PC-3 (cell line): ENCODE data around the gene HHIPL1. TPM values are rescaled to one million over a fixed set of nuclear protein-coding genes. Genes with fewer than 3 reads are reported as not detected.

Experiments used
- ATAC-seq: fragments of 200-7000 bp; cut with Tn5 transposase; 2 replicates; pipeline ENCODE4 v1.9.1; 2020; ENCODE audit warnings: mild to moderate bottlenecking, moderate library complexity
- BruUV-seq: library from RNA; stranded (reverse); fragments of 400-500 nt; replicated peaks from 2 replicates; lab custom pipeline; 2021; lab: Mats Ljungman, UMichigan
- CTCF ChIA-PET: fragments of 300-600 bp; sonication (Branson Sonifier 250); formaldehyde crosslinking; loops from one replicate; lab custom pipeline; 2022; ENCODE audit warnings: antibody characterized with exemption; lab: Charles Lee
- POLR2A ChIA-PET: fragments of 300-600 bp; sonication (Branson Sonifier 250); formaldehyde crosslinking; loops from one replicate; lab custom pipeline; 2022; ENCODE audit warnings: antibody characterized with exemption; ENCODE audit not compliant: unreplicated experiment; lab: Charles Lee
- DNase-seq: peaks from one replicate; pipeline ENCODE4 v3.0.0-alpha.2; 2015
- H2AFZ ChIP-seq: fragments of 300-600 bp; sonication (generic); 2 replicates; pipeline ENCODE4 v1.6.0; 2016; ENCODE audit warnings: antibody characterized with exemption, low read length
- H3F3A ChIP-seq: fragments of 300-600 bp; sonication (generic); one replicate; pipeline ENCODE4 v1.6.0; 2017; ENCODE audit warnings: antibody characterized with exemption, low read length, control low read depth, mild to moderate bottlenecking; ENCODE audit not compliant: unreplicated experiment
- H3K27ac ChIP-seq: fragments of 300-600 bp; sonication (generic); 2 replicates; pipeline ENCODE4 v1.5.1; 2016; ENCODE audit warnings: mild to moderate bottlenecking, low read length
- H3K27me3 ChIP-seq: fragments of 300-600 bp; sonication (generic); 2 replicates; pipeline ENCODE4 v1.6.1; 2016; ENCODE audit warnings: low read length, mixed read lengths
- H3K36me3 ChIP-seq: fragments of 300-600 bp; sonication (generic); 2 replicates; pipeline ENCODE4 v1.6.1; 2016; ENCODE audit warnings: low read depth, mixed run types, low read length, mixed read lengths
- H3K4me1 ChIP-seq: fragments of 300-600 bp; sonication (generic); 2 replicates; pipeline ENCODE4 v1.5.1; 2016; ENCODE audit warnings: low read length; ENCODE audit not compliant: insufficient read depth
- H3K4me2 ChIP-seq: fragments of 300-600 bp; sonication (generic); 2 replicates; pipeline ENCODE4 v1.6.0; 2016; ENCODE audit warnings: low read length
- H3K4me3 ChIP-seq: fragments of 300-600 bp; sonication (generic); 2 replicates; pipeline ENCODE4 v1.5.1; 2016; ENCODE audit warnings: mild to moderate bottlenecking, low read length, mixed read lengths
- H3K79me2 ChIP-seq: fragments of 300-600 bp; sonication (generic); 2 replicates; pipeline ENCODE4 v1.6.1; 2017; ENCODE audit warnings: low read length, mixed read lengths
- H3K9ac ChIP-seq: fragments of 300-600 bp; sonication (generic); 2 replicates; pipeline ENCODE4 v1.6.0; 2016; ENCODE audit warnings: mild to moderate bottlenecking, low read length
- H3K9me2 ChIP-seq: fragments of 300-600 bp; sonication (generic); replicated peaks from 2 replicates; pipeline ENCODE4 v1.6.1; 2016; ENCODE audit warnings: mixed run types, low read length, mixed read lengths
- H3K9me3 ChIP-seq: fragments of 300-600 bp; sonication (generic); 2 replicates; pipeline ENCODE4 v1.6.1; 2016; ENCODE audit warnings: low read length, mixed read lengths
- H4K20me1 ChIP-seq: fragments of 300-600 bp; sonication (generic); 2 replicates; pipeline ENCODE4 v1.6.1; 2016; ENCODE audit warnings: low read length, mixed read lengths
- EZH2 ChIP-seq: fragments of 300-600 bp; sonication (generic); IDR thresholded peaks from one replicate; pipeline ENCODE4 v1.6.1; 2017; ENCODE audit warnings: antibody characterized with exemption, mild to moderate bottlenecking, low read length; ENCODE audit not compliant: unreplicated experiment
- EZH2phosphoT487 ChIP-seq: fragments of 300-600 bp; sonication (generic); IDR thresholded peaks from 2 replicates; pipeline ENCODE4 v1.6.1; 2018; ENCODE audit warnings: mild to moderate bottlenecking, antibody characterized with exemption, low read length, borderline replicate concordance
- intact Hi-C: fragments of 100-400 bp; cut with micrococcal nuclease; formaldehyde crosslinking; loops from 2 replicates; pipeline ENCODE4 v1.9.0; 2023
- total RNA-seq: library from RNA; depleted of rRNA; stranded (reverse); fragments of >200 nt; gene quantifications from 2 replicates; pipeline ENCODE4 v1.2.3, GENCODE V29; 2014
- TF ChIP-seq, protein P1 (sequence below): fragments of 300-600 bp; sonication (generic); conservative IDR thresholded peaks from 2 replicates; pipeline ENCODE4 v1.5.1; 2017; ENCODE audit warnings: antibody characterized with exemption, low read depth, mild to moderate bottlenecking, low read length

The HHIPL1 gene
- total RNA-seq, 1 experiment from 2014 or later = 0.84 TPM

DNA sequence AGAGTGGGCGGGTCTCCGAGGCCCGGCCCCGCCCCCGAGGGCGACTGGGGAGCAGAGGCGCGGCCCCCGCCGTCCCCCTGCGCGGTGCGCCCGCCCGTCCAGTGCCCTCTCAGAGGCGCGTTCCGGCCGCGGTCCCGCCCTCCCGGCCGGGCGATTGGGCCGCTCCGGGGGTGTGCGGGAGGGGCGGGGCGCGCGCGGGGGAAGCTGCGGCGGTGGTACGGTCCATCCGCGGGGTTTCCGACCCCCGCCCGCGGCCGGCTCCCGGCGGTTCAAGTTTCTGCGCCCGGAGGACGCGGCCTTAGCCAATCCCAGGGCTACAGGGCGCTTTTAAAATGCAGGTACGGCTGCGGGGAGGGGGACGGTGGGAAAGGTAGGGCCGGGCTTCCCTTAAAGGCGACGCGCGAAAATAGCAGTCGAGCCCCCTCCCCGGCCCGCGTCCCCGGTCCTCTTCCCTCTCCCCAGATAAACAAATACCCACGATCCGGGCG is 40.6 kb upstream of the HHIPL1 start:
- Histone ChIP-seq H3K9ac (peak overlapping the region; percentile 74), H3K9me2 (no peaks in the 10 kb centered on the region), H3K9me3 (no peaks in the 10 kb centered on the region), H3K4me3 (peak overlapping the region; percentile 92), H3F3A (no peaks in the 10 kb centered on the region), H4K20me1 (peaks cover 34% of the 10 kb centered on the region), H2AFZ (peak overlapping the region; percentile 98), H3K79me2 (peaks cover 44% of the 10 kb centered on the region), H3K36me3 (no peaks in the 10 kb centered on the region), H3K4me2 (peak overlapping the region; percentile 100), H3K27ac (peak overlapping the region; percentile 25; the same call in 1 of the 2 replicates), H3K4me1 (peaks cover 19% of the 10 kb centered on the region), H3K27me3 (no peaks in the 10 kb centered on the region)
- TF ChIP-seq, protein P1, sequence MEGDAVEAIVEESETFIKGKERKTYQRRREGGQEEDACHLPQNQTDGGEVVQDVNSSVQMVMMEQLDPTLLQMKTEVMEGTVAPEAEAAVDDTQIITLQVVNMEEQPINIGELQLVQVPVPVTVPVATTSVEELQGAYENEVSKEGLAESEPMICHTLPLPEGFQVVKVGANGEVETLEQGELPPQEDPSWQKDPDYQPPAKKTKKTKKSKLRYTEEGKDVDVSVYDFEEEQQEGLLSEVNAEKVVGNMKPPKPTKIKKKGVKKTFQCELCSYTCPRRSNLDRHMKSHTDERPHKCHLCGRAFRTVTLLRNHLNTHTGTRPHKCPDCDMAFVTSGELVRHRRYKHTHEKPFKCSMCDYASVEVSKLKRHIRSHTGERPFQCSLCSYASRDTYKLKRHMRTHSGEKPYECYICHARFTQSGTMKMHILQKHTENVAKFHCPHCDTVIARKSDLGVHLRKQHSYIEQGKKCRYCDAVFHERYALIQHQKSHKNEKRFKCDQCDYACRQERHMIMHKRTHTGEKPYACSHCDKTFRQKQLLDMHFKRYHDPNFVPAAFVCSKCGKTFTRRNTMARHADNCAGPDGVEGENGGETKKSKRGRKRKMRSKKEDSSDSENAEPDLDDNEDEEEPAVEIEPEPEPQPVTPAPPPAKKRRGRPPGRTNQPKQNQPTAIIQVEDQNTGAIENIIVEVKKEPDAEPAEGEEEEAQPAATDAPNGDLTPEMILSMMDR = no peak
- TF ChIP-seq EZH2phosphoT487 = no peak
- no peak for TF ChIP-seq EZH2
- peak; percentile 98 for DNase-seq
- intact Hi-C loops = loop anchor here (2.0 kb wide), 3 partner anchors 30 to 80 kb away; no protein-coding TSS in a partner anchor
- ChIA-PET CTCF (interaction anchor here (1.3 kb wide), 1 partner anchor 123 kb away, joined by 4 read pairs; the partner anchor contains the start of genes CCNK and SETD3), POLR2A (no interaction called here)
- no TSS peak for BruUV-seq
- ATAC-seq = peak; percentile 81

DNA sequence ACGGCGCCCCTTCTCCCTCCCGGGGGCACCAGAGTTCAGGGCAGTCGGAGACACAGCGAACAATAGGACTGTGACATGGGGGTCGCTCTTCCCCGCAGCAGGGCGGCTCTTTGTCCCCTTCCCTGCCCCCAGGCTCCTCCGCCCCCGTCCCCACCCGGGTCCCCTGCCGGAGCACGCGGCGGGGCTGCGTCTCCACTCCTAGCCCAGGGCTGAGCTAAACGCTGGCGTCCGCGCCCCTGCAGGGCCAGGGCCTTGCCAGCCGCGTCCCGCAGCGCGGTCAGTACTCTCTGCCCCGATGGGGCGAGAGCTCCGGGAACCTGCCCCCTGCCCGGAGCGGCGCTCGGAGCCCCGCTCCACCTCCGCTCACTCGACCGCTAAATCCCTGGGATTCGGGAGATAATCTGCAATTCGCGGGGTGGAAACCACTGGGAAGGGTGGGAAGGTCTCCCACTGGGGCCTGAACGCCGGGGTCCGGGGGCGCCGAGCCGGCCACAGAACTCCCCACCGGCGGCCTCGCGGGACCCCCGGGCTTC is 40.1 kb upstream of the HHIPL1 start:
- TF ChIP-seq, protein P1 = no peak
- TF ChIP-seq EZH2phosphoT487 = no peak
- no peak for TF ChIP-seq EZH2
- H2AFZ ChIP-seq = peak overlapping the region; percentile 98
- H3K27ac ChIP-seq = peak overlapping the region; percentile 25; the same call in 1 of the 2 replicates
- H4K20me1 ChIP-seq = peaks cover 30% of the 10 kb centered on the region
- H3K27me3 ChIP-seq = no peaks in the 10 kb centered on the region
- H3K36me3 ChIP-seq = no peaks in the 10 kb centered on the region
- H3K79me2 ChIP-seq = peaks cover 39% of the 10 kb centered on the region
- ATAC-seq (peak; percentile 29), DNase-seq (peak; percentile 36)
- H3K4me1 ChIP-seq = peaks cover 19% of the 10 kb centered on the region
- no peaks in the 10 kb centered on the region for H3K9me2 ChIP-seq
- ChIA-PET CTCF (no interaction called here), POLR2A (interaction anchor here (0.6 kb wide), 1 partner anchor 52 kb away, joined by 3 read pairs; no protein-coding TSS in a partner anchor)
- H3F3A ChIP-seq = no peaks in the 10 kb centered on the region
- no peaks in the 10 kb centered on the region for H3K9me3 ChIP-seq
- peak overlapping the region; percentile 100 for H3K4me2 ChIP-seq
- intact Hi-C loops = loop anchor here (2.0 kb wide), 3 partner anchors 30 to 80 kb away; no protein-coding TSS in a partner anchor
- H3K4me3 ChIP-seq = peak overlapping the region; percentile 92
- BruUV-seq = no TSS peak
- H3K9ac ChIP-seq = peak overlapping the region; percentile 74
